ENCODE results near the gene CCDC149.

Gene CCDC149

DNA sequence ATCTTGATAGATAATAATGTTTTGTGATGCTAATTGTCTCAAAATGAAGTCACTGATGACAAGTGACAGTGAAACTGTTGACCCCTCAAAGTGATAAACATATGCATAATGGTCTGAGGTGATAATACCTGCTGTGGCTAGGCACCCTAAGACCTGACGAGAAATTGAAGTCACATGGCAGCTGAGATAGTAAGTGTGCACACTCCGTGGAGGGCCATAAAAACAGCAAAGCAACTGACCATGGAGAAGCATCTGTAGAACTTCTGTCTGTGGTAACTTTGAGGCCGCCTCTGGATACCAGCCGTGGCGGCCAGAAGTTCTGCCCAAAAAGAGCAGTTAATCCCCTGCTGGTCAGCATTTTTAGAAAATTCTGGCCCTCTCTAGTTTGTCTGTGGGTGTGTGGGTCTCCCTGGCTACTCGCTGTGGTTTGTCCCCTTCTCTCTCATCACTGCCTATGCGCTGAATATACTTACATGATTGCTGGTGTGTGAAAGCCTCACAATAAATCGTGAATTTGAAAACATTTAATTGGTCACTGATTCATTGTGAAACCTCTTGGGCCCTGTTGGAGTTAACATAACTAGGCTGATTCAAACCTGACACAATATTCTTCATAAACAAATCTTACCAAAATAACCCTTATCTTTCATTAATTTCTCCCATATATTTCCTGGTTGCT, 50.6 kb downstream of the CCDC149 start:
- no peak for DNase-seq (ENCODE audit: low read depth)
- TF ChIP-seq, protein P1, sequence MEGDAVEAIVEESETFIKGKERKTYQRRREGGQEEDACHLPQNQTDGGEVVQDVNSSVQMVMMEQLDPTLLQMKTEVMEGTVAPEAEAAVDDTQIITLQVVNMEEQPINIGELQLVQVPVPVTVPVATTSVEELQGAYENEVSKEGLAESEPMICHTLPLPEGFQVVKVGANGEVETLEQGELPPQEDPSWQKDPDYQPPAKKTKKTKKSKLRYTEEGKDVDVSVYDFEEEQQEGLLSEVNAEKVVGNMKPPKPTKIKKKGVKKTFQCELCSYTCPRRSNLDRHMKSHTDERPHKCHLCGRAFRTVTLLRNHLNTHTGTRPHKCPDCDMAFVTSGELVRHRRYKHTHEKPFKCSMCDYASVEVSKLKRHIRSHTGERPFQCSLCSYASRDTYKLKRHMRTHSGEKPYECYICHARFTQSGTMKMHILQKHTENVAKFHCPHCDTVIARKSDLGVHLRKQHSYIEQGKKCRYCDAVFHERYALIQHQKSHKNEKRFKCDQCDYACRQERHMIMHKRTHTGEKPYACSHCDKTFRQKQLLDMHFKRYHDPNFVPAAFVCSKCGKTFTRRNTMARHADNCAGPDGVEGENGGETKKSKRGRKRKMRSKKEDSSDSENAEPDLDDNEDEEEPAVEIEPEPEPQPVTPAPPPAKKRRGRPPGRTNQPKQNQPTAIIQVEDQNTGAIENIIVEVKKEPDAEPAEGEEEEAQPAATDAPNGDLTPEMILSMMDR (conservative IDR thresholded peaks at IDR 0.05; ENCODE audit: low read depth, low read length) = no peak

DNA sequence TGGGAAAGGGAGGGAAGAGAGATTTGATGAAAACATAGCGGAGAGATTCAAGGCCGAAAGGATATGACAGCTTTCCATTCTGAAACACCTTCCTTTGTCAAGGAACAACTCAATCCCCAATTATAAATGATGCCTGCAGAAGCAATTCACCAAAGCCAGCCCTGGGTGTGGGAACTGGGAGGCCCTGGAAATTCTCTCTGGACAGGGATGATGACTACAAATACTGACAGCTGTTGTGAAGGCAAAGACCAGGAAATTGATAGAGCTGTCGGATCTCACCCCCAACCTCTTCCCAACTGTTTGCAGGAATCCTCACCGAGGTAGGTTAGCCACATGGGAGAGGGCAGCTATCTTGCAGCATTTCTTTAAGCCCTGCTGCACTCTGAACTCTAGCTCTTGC, 54.3 kb downstream of the CCDC149 start:
- no peak for DNase-seq (ENCODE audit: low read depth)
- TF ChIP-seq, protein P1 (conservative IDR thresholded peaks at IDR 0.05; ENCODE audit: low read depth, low read length) = no peak
- no peak overlapping the region for H3K4me3 ChIP-seq (ENCODE audit: low read depth, low read length)

More for the DNA sequence above, 50.6 kb downstream of the CCDC149 start:
- H3K4me3 ChIP-seq (ENCODE audit: low read depth, low read length) = no peak overlapping the region

DNA sequence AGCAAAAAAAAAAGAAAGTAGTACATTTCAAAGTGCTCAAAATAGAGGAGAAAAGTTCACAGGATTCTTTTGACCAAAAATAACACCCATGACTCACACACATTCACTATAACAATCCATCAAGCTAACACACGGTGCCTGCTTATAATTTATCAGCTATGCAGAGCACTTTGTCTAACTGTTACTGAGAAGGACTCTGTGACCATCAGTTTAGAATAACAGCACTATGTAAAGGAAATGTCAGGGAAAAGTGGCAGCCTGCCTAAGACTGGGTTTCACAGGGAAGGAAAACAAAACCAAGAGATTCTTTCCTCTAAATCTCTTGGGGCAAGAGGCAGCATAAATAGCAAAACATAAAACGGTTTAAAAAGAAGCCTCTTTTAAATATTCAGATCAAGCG, 54.8 kb downstream of the CCDC149 start:
- peak; percentile 66 for DNase-seq (ENCODE audit: low read depth)
- TF ChIP-seq, protein P1 (conservative IDR thresholded peaks at IDR 0.05; ENCODE audit: low read depth, low read length) = no peak
- H3K4me3 ChIP-seq (ENCODE audit: low read depth, low read length) = no peak overlapping the region

DNA sequence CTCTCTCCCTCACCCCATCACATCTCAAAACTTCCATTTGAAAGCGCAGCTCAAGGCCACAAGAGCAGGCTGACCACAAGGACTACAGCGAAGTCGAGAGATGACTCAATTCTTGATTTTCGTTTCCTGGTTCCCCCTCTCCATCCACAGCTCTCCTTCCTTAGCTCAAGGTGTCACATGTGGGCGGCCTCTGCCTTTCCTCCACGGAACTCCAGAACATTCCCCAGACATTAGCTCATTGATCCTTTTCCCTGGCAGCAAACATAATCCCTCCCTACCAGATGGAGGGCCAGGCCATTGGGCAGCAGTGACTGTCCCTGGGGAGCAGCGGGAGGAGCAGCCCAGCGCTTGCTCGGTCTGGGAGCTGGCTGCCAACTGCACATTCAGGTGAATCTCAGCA, 56.3 kb downstream of the CCDC149 start:
- no peak overlapping the region for H3K4me3 ChIP-seq (ENCODE audit: low read depth, low read length)
- TF ChIP-seq, protein P1 (conservative IDR thresholded peaks at IDR 0.05; ENCODE audit: low read depth, low read length) = no peak
- peak; percentile 56 for DNase-seq (ENCODE audit: low read depth)

DNA sequence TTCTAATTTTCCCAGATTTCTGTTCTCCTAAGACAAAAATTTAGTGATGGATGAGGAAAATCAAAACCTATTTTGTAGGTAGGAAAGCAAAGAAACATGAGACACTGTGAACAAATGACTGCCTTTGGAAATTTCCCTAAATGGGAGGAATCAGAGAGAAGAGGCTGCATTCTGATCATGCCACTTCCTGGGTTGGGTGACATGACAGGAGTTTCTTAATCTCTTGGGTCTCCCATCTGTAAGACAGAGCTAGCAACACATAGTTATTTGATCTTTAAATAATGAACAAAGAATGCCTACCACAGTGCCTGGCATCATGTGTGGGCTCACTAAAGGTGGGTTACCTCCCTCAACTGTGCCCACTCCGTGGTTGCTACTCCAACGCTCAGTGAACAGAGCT, 57.1 kb downstream of the CCDC149 start:
- TF ChIP-seq, protein P1 (conservative IDR thresholded peaks at IDR 0.05; ENCODE audit: low read depth, low read length) = no peak
- peak; percentile 14 for DNase-seq (ENCODE audit: low read depth)
- H3K4me3 ChIP-seq (ENCODE audit: low read depth, low read length) = no peak overlapping the region

DNA sequence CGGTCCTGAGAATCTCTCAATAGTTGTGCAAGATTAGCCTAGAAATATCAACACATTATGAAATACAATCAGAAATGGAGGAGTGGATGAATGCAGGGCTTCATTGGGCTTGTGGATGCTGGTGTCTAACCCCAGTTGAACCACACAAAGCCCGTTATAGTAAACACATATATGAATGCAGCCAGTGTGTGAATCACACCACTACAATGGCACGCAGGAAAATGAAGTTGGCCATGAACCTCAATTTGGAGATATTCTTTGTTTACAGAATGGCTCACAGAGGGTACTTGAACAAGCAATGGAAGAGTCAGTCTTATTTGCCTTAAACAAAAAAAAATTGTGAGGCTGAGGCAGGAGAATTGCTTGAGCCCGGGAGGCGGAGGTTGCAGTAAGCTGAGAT, 59.7 kb downstream of the CCDC149 start:
- TF ChIP-seq, protein P1 (conservative IDR thresholded peaks at IDR 0.05; ENCODE audit: low read depth, low read length) = no peak
- H3K4me3 ChIP-seq (ENCODE audit: low read depth, low read length) = no peak overlapping the region
- DNase-seq (ENCODE audit: low read depth) = peak; percentile 4

DNA sequence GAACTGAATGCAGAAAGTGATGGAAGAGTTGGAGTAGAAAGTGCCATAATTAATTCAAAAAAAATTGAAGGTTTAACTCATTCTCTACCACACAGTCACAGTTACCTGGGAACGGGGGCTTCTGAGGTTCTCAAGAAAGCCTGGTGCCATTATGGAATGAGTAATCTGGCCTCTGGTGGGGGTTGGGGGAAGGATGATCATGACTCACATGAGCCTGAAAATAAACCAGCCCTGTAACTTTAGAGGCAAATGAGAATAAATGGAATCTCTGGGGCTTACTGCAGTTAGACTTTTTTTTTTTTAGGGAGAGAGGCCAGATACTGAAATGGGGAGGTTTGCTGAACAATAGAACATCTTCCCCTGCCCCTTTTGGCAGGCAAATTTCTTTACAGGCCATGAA, 62.2 kb downstream of the CCDC149 start:
- TF ChIP-seq, protein P1 (conservative IDR thresholded peaks at IDR 0.05; ENCODE audit: low read depth, low read length) = no peak
- H3K4me3 ChIP-seq (ENCODE audit: low read depth, low read length) = no peak overlapping the region
- DNase-seq (ENCODE audit: low read depth) = peak; percentile 85
